Liver (tissue), 9 donors: ENCODE results near the gene CRADD. TPM values are rescaled to one million over a fixed set of nuclear protein-coding genes. Genes with fewer than 3 reads are reported as not detected.
A peak's percentile ranks its signal among the peaks of the same experiment; 100 is the strongest.

ENCODE experiments used
- DNase-seq: peaks from one replicate; pipeline ENCODE4 v3.0.0-alpha.2; 2017; ENCODE audit warnings: low spot score
- H3K27ac ChIP-seq, 2 donors: one replicate each; pipeline ENCODE4 v1.7.0; 2013; ENCODE audit warnings: inconsistent platforms in 2 of 2, low read length in 2 of 2, control low read depth in 1 of 2, low read depth in 1 of 2, mild to moderate bottlenecking in 1 of 2
- H3K27me3 ChIP-seq, 4 donors: one replicate each; pipeline versions ENCODE4 v1.6.1 to v1.7.0; 2013; ENCODE audit warnings: low read length in 3 of 4, inconsistent platforms in 1 of 4, mild to moderate bottlenecking in 1 of 4, moderate library complexity in 1 of 4; ENCODE audit not compliant: control insufficient read depth in 4 of 4, insufficient read depth in 4 of 4
- H3K36me3 ChIP-seq, 4 donors: one replicate each; pipeline versions ENCODE4 v1.6.1 to v1.7.0; 2013; ENCODE audit warnings: low read length in 3 of 4, mild to moderate bottlenecking in 3 of 4, low read depth in 1 of 4, moderate library complexity in 1 of 4; ENCODE audit not compliant: control insufficient read depth in 4 of 4, insufficient read depth in 3 of 4
- H3K4me1 ChIP-seq, 4 donors: one replicate each; pipeline versions ENCODE4 v1.6.1 to v1.7.0; 2013; ENCODE audit warnings: low read length in 3 of 4, mild to moderate bottlenecking in 3 of 4, moderate library complexity in 1 of 4; ENCODE audit not compliant: control insufficient read depth in 4 of 4, insufficient read depth in 4 of 4
- H3K4me3 ChIP-seq, 3 donors: one replicate each; pipeline versions ENCODE4 v1.6.1 to v1.7.0; 2013; ENCODE audit warnings: low read length in 3 of 3, control low read depth in 1 of 3, low read depth in 1 of 3, mild to moderate bottlenecking in 1 of 3
- H3K9ac ChIP-seq, 2 donors: one replicate each; pipeline ENCODE4 v1.7.0; 2013; ENCODE audit warnings: low read length in 2 of 2, mild to moderate bottlenecking in 2 of 2, moderate library complexity in 2 of 2, control low read depth in 1 of 2, low read depth in 1 of 2
- H3K9me3 ChIP-seq, 4 donors: one replicate each; pipeline versions ENCODE4 v1.6.1 to v1.7.0; 2013; ENCODE audit warnings: low read length in 3 of 4; ENCODE audit not compliant: control insufficient read depth in 4 of 4
- ATF3 ChIP-seq: IDR thresholded peaks from 2 replicates; pipeline ENCODE4 v1.6.1; 2016; ENCODE audit warnings: antibody characterized with exemption
- CTCF ChIP-seq: fragments of 150-350 bp; IDR thresholded peaks from 2 replicates; pipeline ENCODE4 v1.5.1; 2017; ENCODE audit warnings: improper control_type of control experiment, low read depth, low read length; ENCODE audit not compliant: missing input control
- EGR1 ChIP-seq, 2 donors: IDR thresholded peaks; 2 replicates each; pipeline ENCODE4 v1.6.1; 2016 to 2018; ENCODE audit warnings: antibody characterized with exemption in 2 of 2, low read depth in 2 of 2
- FOXA1 ChIP-seq: IDR thresholded peaks from 2 replicates; pipeline ENCODE4 v1.6.1; 2016; ENCODE audit warnings: antibody characterized with exemption
- FOXA2 ChIP-seq: IDR thresholded peaks from 2 replicates; pipeline ENCODE4 v1.6.1; 2016; ENCODE audit warnings: antibody characterized with exemption
- GABPA ChIP-seq, 2 donors: IDR thresholded peaks in 1 of 2; conservative IDR thresholded peaks in 1 of 2; 2 replicates each; pipeline ENCODE4 v1.6.1; 2016; ENCODE audit warnings: antibody characterized with exemption in 2 of 2, mild to moderate bottlenecking in 1 of 2, moderate library complexity in 1 of 2
- HNF4A ChIP-seq, 2 donors: conservative IDR thresholded peaks; 2 replicates each; pipeline ENCODE4 v1.6.1; 2016; ENCODE audit warnings: antibody characterized with exemption in 2 of 2, mild to moderate bottlenecking in 2 of 2
- HNF4G ChIP-seq: IDR thresholded peaks from 2 replicates; pipeline ENCODE4 v1.6.1; 2016; ENCODE audit warnings: antibody characterized with exemption
- JUND ChIP-seq, 2 donors: IDR thresholded peaks; 2 replicates each; pipeline ENCODE4 v1.6.1; 2016; ENCODE audit warnings: antibody characterized with exemption in 2 of 2
- MAX ChIP-seq: IDR thresholded peaks from 2 replicates; pipeline ENCODE4 v1.6.1; 2016; ENCODE audit warnings: antibody characterized with exemption
- NR2F2 ChIP-seq: IDR thresholded peaks from 2 replicates; pipeline ENCODE4 v1.6.1; 2016; ENCODE audit warnings: antibody characterized with exemption
- RAD21 ChIP-seq, 2 donors: IDR thresholded peaks; 2 replicates each; pipeline ENCODE4 v1.6.1; 2016; ENCODE audit warnings: antibody characterized with exemption in 2 of 2, mild to moderate bottlenecking in 2 of 2
- REST ChIP-seq: IDR thresholded peaks from 2 replicates; pipeline ENCODE4 v1.6.1; 2016; ENCODE audit warnings: antibody characterized with exemption, mild to moderate bottlenecking
- RXRA ChIP-seq, 2 donors: IDR thresholded peaks; 2 replicates each; pipeline ENCODE4 v1.6.1; 2017 to 2018; ENCODE audit warnings: antibody characterized with exemption in 2 of 2, mild to moderate bottlenecking in 1 of 2
- SP1 ChIP-seq: IDR thresholded peaks from 2 replicates; pipeline ENCODE4 v1.6.1; 2018; ENCODE audit warnings: antibody characterized with exemption, mild to moderate bottlenecking
- TAF1 ChIP-seq: conservative IDR thresholded peaks from 2 replicates; pipeline ENCODE4 v1.6.1; 2016; ENCODE audit warnings: antibody characterized with exemption, mild to moderate bottlenecking
- YY1 ChIP-seq: IDR thresholded peaks from 2 replicates; pipeline ENCODE4 v1.6.1; 2016; ENCODE audit warnings: antibody characterized with exemption, mild to moderate bottlenecking
- ZBTB33 ChIP-seq: IDR thresholded peaks from 2 replicates; pipeline ENCODE4 v1.6.1; 2016; ENCODE audit warnings: antibody characterized with exemption
- WGBS: extraction: QIAGEN DNeasy Blood & Tissue Kit; methylation state at CpG from one replicate; pipeline ENCODE4 v1.1.7; 2013; 5-methylcytosine and 5-hydroxymethylcytosine counted together
- polyA plus RNA-seq, 2 donors: library from polyadenylated mRNA; stranded (reverse) in 1 of 2; unstranded in 1 of 2; fragments of 200-250 nt in 1 of 2; fragments of >200 nt in 1 of 2; fragmentation: Nextera tagmentation in 1 of 2; extraction: Ambion mirVana in 1 of 2; gene quantifications; one replicate each; pipeline versions ENCODE4 v1.2.1 to v1.2.3, GENCODE V29; 2013 to 2015
- total RNA-seq, 2 donors: library from RNA; depleted of rRNA; stranded (reverse); fragments of >200 nt; gene quantifications; one replicate each; pipeline ENCODE4 v1.2.3, GENCODE V29; 2014
- donor health status: healthy.
- donor health status: healthy.
- donor health status: healthy.
- donor health status: healthy.
- donor health status: healthy.

CRADD gene
- total and polyA plus RNA-seq, 4 donors = 19.4 to 48.9 (median 29.6) TPM

GRCh38 chr12:93679308-93679925 is 2.2 kb downstream of the CRADD start (continued):
- TF ChIP-seq REST (peak; percentile 25), EGR1 (IDR thresholded peaks at IDR 0.05; ENCODE audit: low read depth in 2 of 2) (no peak), NR2F2 (no peak), SP1 (peak; percentile 61), RAD21 (IDR thresholded peaks at IDR 0.05) (peak in 1 of 2 donors; percentile 49)

- no peak for DNase-seq
- no peak for TF ChIP-seq NR2F2
- TF ChIP-seq FOXA2 = no peak
- no peak for TF ChIP-seq RAD21 (IDR thresholded peaks at IDR 0.05)
- TF ChIP-seq JUND (IDR thresholded peaks at IDR 0.05) = no peak
- no peak for TF ChIP-seq HNF4G
- no peak for TF ChIP-seq MAX
- TF ChIP-seq FOXA1 = no peak
- no peak for TF ChIP-seq GABPA (IDR thresholded peaks at IDR 0.05 in 1 of 2, conservative IDR thresholded peaks at IDR 0.05 in 1 of 2)
- no peak for TF ChIP-seq SP1
- no peak for TF ChIP-seq HNF4A (conservative IDR thresholded peaks at IDR 0.05)
- TF ChIP-seq TAF1 = no peak
- TF ChIP-seq ATF3 = no peak
- TF ChIP-seq ZBTB33 = no peak
- no peak for TF ChIP-seq RXRA (IDR thresholded peaks at IDR 0.05)
- no peak for TF ChIP-seq EGR1 (IDR thresholded peaks at IDR 0.05; ENCODE audit: low read depth in 2 of 2)
- TF ChIP-seq YY1 = no peak
- no peak for TF ChIP-seq REST
- TF ChIP-seq CTCF = no peak
- peaks cover 0 to 30% (median 20%) of the 10 kb centered on the region in 4 donors for H3K4me1 ChIP-seq
- H3K9me3 ChIP-seq = no peaks in the 10 kb centered on the region
- no peaks in the 10 kb centered on the region for H3K36me3 ChIP-seq
- H3K9ac ChIP-seq = no peak overlapping the region
- H3K27ac ChIP-seq = peak overlapping the region in 1 of 2 donors; percentile 96
- no peaks in the 10 kb centered on the region for H3K27me3 ChIP-seq
- no peak overlapping the region for H3K4me3 ChIP-seq
- WGBS = 84% methylated on average over 2 of the region's 2 CpGs
Observed at GRCh38 chr12:93680006-93680405, 2.8 kb downstream of the CRADD start.
